Endothelial cell of umbilical vein (primary cell): Measurements from ENCODE around the gene NRBP1. TPM values are rescaled to one million over a fixed set of nuclear protein-coding genes. Genes with fewer than 3 reads are reported as not detected.

Experiments used
- BruUV-seq: library from RNA; stranded (reverse); fragments of 400-500 nt; replicated peaks from 2 replicates; lab custom pipeline; 2021; lab: Mats Ljungman, UMichigan
- CTCF ChIA-PET: fragments of 300-600, 350-600 bp; sonication (Branson Sonifier 250); formaldehyde crosslinking; loops from one replicate; lab custom pipeline; 2021; ENCODE audit warnings: antibody characterized with exemption, inconsistent platforms; lab: Charles Lee
- POLR2A ChIA-PET: fragments of 300-600, 350-600 bp; sonication (Branson Sonifier 250); formaldehyde crosslinking; loops from one replicate; lab custom pipeline; 2021; ENCODE audit warnings: antibody characterized with exemption, inconsistent platforms; lab: Charles Lee
- DNase-seq: peaks from one replicate; pipeline ENCODE4 v3.0.0-alpha.2; 2011; ENCODE audit warnings: low read depth, low spot score
- FAIRE-seq: peaks from 2 replicates; lab custom pipeline; 2011; peaks lifted over from hg19 to GRCh38; lab: Jason Lieb, UNC
- H2AFZ ChIP-seq: 2 replicates; pipeline ENCODE4 v1.6.0; 2012; ENCODE audit warnings: low read depth, low read length, control low read depth, inconsistent platforms
- H3K27ac ChIP-seq: 2 replicates; pipeline ENCODE4 v1.5.1; 2011; ENCODE audit warnings: low read depth, mild to moderate bottlenecking, control low read depth, low read length, moderate library complexity; ENCODE audit not compliant: insufficient read depth
- H3K27me3 ChIP-seq, 2 experiments: 2 replicates each; pipeline versions ENCODE4 v1.6.0 to v1.6.1; 2011; ENCODE audit warnings: low read length in 2 of 2, mixed read lengths in 1 of 2; ENCODE audit not compliant: control insufficient read depth in 2 of 2, insufficient read depth in 2 of 2
- H3K36me3 ChIP-seq, 2 experiments: 2 replicates in 1 of 2; 3 replicates in 1 of 2; pipeline ENCODE4 v1.5.1; 2011; ENCODE audit warnings: low read length in 2 of 2, mild to moderate bottlenecking in 1 of 2, moderate library complexity in 1 of 2; ENCODE audit not compliant: control insufficient read depth in 2 of 2, insufficient read depth in 2 of 2; ENCODE audit errors: extremely low read depth in 1 of 2
- H3K4me1 ChIP-seq: 3 replicates; pipeline ENCODE4 v1.5.1; 2011; ENCODE audit warnings: mild to moderate bottlenecking, low read length; ENCODE audit not compliant: control insufficient read depth, insufficient read depth; ENCODE audit errors: extremely low read depth
- H3K4me2 ChIP-seq: 2 replicates; pipeline ENCODE4 v1.6.1; 2011; ENCODE audit warnings: low read length, control low read depth, mixed read lengths; ENCODE audit not compliant: insufficient read depth
- H3K4me3 ChIP-seq, 3 experiments: fragments of 200-600 bp in 1 of 3; sonication (generic), shearing (Covaris generic) in 1 of 3; replicated peaks in 1 of 3; 2 replicates each; pipeline ENCODE4 v1.5.1; 2011 to 2016; ENCODE audit warnings: control low read depth in 3 of 3, low read length in 3 of 3, mild to moderate bottlenecking in 2 of 3, inconsistent platforms in 1 of 3, low read depth in 1 of 3, moderate library complexity in 1 of 3; ENCODE audit not compliant: insufficient read depth in 1 of 3
- H3K79me2 ChIP-seq: 2 replicates; pipeline ENCODE4 v1.6.0; 2012; ENCODE audit warnings: low read length, inconsistent platforms; ENCODE audit not compliant: control insufficient read depth, insufficient read depth
- H3K9ac ChIP-seq: replicated peaks from 2 replicates; pipeline ENCODE3; 2011; ENCODE audit warnings: low read length, control low read depth; ENCODE audit not compliant: insufficient read depth; ENCODE audit errors: extremely low read depth
- H3K9me1 ChIP-seq: replicated peaks from 3 replicates; pipeline ENCODE4 v1.6.0; 2011; ENCODE audit warnings: mild to moderate bottlenecking, low read length; ENCODE audit not compliant: control insufficient read depth, insufficient read depth; ENCODE audit errors: extremely low read depth
- H3K9me3 ChIP-seq: replicated peaks from 2 replicates; pipeline ENCODE4 v1.5.1; 2012; ENCODE audit warnings: low read length, inconsistent platforms; ENCODE audit not compliant: control insufficient read depth, insufficient read depth
- H4K20me1 ChIP-seq: replicated peaks from 2 replicates; pipeline ENCODE3; 2011; ENCODE audit warnings: mild to moderate bottlenecking, low read length; ENCODE audit not compliant: control insufficient read depth, insufficient read depth; ENCODE audit errors: extremely low read depth
- EZH2 ChIP-seq: IDR thresholded peaks from 2 replicates; pipeline ENCODE4 v1.6.1; 2012; ENCODE audit warnings: borderline replicate concordance, low read depth, mild to moderate bottlenecking, moderate library complexity, low read length, inconsistent platforms; ENCODE audit not compliant: severe bottlenecking
- FOS ChIP-seq: IDR thresholded peaks from 2 replicates; pipeline ENCODE4 v1.6.1; 2011; ENCODE audit warnings: mild to moderate bottlenecking, low read length, moderate library complexity, borderline replicate concordance; ENCODE audit not compliant: insufficient read depth
- GATA2 ChIP-seq: IDR thresholded peaks from 2 replicates; pipeline ENCODE4 v1.7.0; 2011; ENCODE audit warnings: low read depth, mild to moderate bottlenecking, moderate library complexity, mixed read lengths, low read length; ENCODE audit not compliant: insufficient read length, insufficient read depth
- JUN ChIP-seq: IDR thresholded peaks from 2 replicates; pipeline ENCODE4 v1.6.1; 2011; ENCODE audit warnings: borderline replicate concordance, low read depth; ENCODE audit not compliant: insufficient read length, insufficient read depth
- MYC ChIP-seq: IDR thresholded peaks from one replicate; pipeline ENCODE4 v1.6.1; 2011; ENCODE audit warnings: mild to moderate bottlenecking, low read depth, low read length
- POLR2A ChIP-seq: IDR thresholded peaks from 2 replicates; pipeline ENCODE4 v1.6.1; 2012; ENCODE audit warnings: low read depth, mild to moderate bottlenecking, control low read depth, low read length
- POLR2AphosphoS5 ChIP-seq: IDR thresholded peaks from 2 replicates; pipeline ENCODE4 v1.6.1; 2012; ENCODE audit warnings: low read depth, mild to moderate bottlenecking, control low read depth, low read length, moderate library complexity; ENCODE audit not compliant: insufficient read depth
- dilution Hi-C: fragments of 300-500 bp; cut with MboI; formaldehyde crosslinking; loops from one replicate; pipeline ENCODE4 v1.15.0; 2019; ENCODE audit warnings: low sequenced_read_pairs; ENCODE audit not compliant: extremely low pct_ligation_motif_present
- intact Hi-C: fragments of 100-400 bp; cut with micrococcal nuclease; formaldehyde crosslinking; loops from one replicate; pipeline ENCODE4 v1.10.0; 2022
- polyA plus RNA-seq, 4 experiments: library from polyadenylated mRNA; depleted of rRNA in 3 of 4; stranded (reverse) in 3 of 4; unstranded in 1 of 4; fragments of >200 nt; gene quantifications; 2 replicates each; pipeline versions ENCODE4 v1.2.1 to v1.2.3, GENCODE V29; 2011 to 2012; ENCODE audit warnings: missing spikeins in 1 of 4
- total RNA-seq: library from RNA; stranded (reverse); gene quantifications from 2 replicates; pipeline ENCODE4 v1.2.3, GENCODE V29; 2021
- TF ChIP-seq, protein P1 (sequence below): IDR thresholded peaks from 2 replicates; pipeline ENCODE4 v1.6.1; 2011; ENCODE audit not compliant: insufficient read depth, insufficient read length
- TF ChIP-seq, protein P2 (sequence below), 2 donors: IDR thresholded peaks; 1 replicate in 1 of 2; 2 replicates in 1 of 2; pipeline ENCODE4 v1.5.1; 2011; ENCODE audit warnings: low read length in 2 of 2, mild to moderate bottlenecking in 2 of 2, moderate library complexity in 2 of 2, control low read depth in 1 of 2, inconsistent platforms in 1 of 2, low read depth in 1 of 2; ENCODE audit not compliant: insufficient read depth in 1 of 2; ENCODE audit errors: extremely low read depth in 1 of 2

NRBP1 gene
- total and polyA plus RNA-seq, 2 donors (not counting 3 experiments of a cell fraction or from before 2014, with no cell fraction given): 130 to 169 TPM

DNA sequence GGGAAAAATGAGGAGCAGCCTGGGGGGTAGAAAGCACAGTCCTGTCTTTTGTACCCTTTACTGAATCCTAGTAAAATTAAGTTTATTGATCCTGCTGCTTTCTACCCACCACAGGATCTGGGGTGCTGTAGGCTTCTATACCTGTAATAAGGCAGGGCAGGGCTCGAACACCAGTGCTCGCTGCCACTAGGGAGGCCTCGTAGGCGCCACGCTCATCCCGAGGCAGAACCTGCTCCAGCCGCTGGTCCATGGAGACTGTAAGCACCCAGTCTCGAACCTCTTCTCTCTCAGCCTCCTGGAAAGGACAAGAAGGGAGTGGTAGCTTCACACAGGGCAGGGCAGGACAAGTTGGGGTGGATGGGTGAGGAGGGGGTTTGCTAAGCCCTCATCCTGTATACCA is 16.7 kb downstream of the NRBP1 start:
- TF ChIP-seq, protein P1, sequence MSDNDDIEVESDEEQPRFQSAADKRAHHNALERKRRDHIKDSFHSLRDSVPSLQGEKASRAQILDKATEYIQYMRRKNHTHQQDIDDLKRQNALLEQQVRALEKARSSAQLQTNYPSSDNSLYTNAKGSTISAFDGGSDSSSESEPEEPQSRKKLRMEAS: no peak
- no peak for TF ChIP-seq EZH2
- no peak for TF ChIP-seq POLR2A
- no peak for TF ChIP-seq GATA2
- no peak for TF ChIP-seq JUN
- TF ChIP-seq FOS: no peak
- TF ChIP-seq POLR2AphosphoS5: no peak
- TF ChIP-seq, protein P2, sequence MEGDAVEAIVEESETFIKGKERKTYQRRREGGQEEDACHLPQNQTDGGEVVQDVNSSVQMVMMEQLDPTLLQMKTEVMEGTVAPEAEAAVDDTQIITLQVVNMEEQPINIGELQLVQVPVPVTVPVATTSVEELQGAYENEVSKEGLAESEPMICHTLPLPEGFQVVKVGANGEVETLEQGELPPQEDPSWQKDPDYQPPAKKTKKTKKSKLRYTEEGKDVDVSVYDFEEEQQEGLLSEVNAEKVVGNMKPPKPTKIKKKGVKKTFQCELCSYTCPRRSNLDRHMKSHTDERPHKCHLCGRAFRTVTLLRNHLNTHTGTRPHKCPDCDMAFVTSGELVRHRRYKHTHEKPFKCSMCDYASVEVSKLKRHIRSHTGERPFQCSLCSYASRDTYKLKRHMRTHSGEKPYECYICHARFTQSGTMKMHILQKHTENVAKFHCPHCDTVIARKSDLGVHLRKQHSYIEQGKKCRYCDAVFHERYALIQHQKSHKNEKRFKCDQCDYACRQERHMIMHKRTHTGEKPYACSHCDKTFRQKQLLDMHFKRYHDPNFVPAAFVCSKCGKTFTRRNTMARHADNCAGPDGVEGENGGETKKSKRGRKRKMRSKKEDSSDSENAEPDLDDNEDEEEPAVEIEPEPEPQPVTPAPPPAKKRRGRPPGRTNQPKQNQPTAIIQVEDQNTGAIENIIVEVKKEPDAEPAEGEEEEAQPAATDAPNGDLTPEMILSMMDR (IDR thresholded peaks at IDR 0.05; ENCODE audit: extremely low read depth in 1 of 2, insufficient read depth in 1 of 2, low read depth in 1 of 2, low read length in 2 of 2): no peak
- TF ChIP-seq MYC: no peak
- Histone ChIP-seq H3K36me3 (peaks cover 18 to 47% of the 10 kb centered on the region in 2 experiments), H2AFZ (no peak overlapping the region), H3K9me3 (no peaks in the 10 kb centered on the region), H4K20me1 (no peaks in the 10 kb centered on the region), H3K4me2 (no peak overlapping the region), H3K79me2 (no peaks in the 10 kb centered on the region), H3K4me3 (no peak overlapping the region), H3K27me3 (no peaks in the 10 kb centered on the region), H3K9ac (no peak overlapping the region), H3K27ac (no peak overlapping the region), H3K4me1 (no peaks in the 10 kb centered on the region), H3K9me1 (no peaks in the 10 kb centered on the region)
- dilution Hi-C loops: no loop called here
- intact Hi-C loops: no loop called here
- BruUV-seq: no TSS peak
- POLR2A ChIA-PET: no interaction called here
- CTCF ChIA-PET: interaction anchor here (1.6 kb wide), 1 partner anchor 15 kb away, joined by 3 read pairs; no protein-coding TSS in a partner anchor
- no peak for DNase-seq
- FAIRE-seq: no peak
